Activated naive CD4-positive, alpha-beta T cell (primary cell): ENCODE data around the gene MACROH2A1.
"Not testable (repeated sequence)": the region's sequence is repeated elsewhere in the genome, so short reads cannot be mapped to it uniquely, and the experiment has no call there.

Experiments
- DNase-seq, 4 experiments: peaks; one replicate each; lab custom pipeline; 2025; lab: John Stamatoyannopoulos, UW

MACROH2A1 gene

GRCh38 chr5:135377751-135378680 is 21.0 kb downstream of the MACROH2A1 start:
- no peak for DNase-seq

- DNase-seq, result no peak
These were observed 21.9 kb downstream of the MACROH2A1 start for GRCh38 chr5:135376961-135377624.

- DNase-seq, result no peak
These were observed 23.8 kb downstream of the MACROH2A1 start for GRCh38 chr5:135375040-135375793.

GRCh38 chr5:135373736-135374515 is 25.1 kb downstream of the MACROH2A1 start:
- DNase-seq, result no peak

- DNase-seq, result no peak
These were observed 26.2 kb downstream of the MACROH2A1 start for GRCh38 chr5:135372654-135373381.

GRCh38 chr5:135371622-135372232 is 27.3 kb downstream of the MACROH2A1 start:
- DNase-seq, result no peak

GRCh38 chr5:135369952-135370351 is 29.1 kb downstream of the MACROH2A1 start:
- no peak for DNase-seq

- DNase-seq, result no peak
These were observed 31.5 kb downstream of the MACROH2A1 start for GRCh38 chr5:135367554-135367953.

GRCh38 chr5:135367076-135367475 is 32.0 kb downstream of the MACROH2A1 start:
- DNase-seq, result no peak

GRCh38 chr5:135365281-135365680 is 33.8 kb downstream of the MACROH2A1 start:
- no peak for DNase-seq

GRCh38 chr5:135364421-135365262 is 34.4 kb downstream of the MACROH2A1 start:
- no peak for DNase-seq

GRCh38 chr5:135363342-135363741 is 35.7 kb downstream of the MACROH2A1 start:
- not testable (repeated sequence) for DNase-seq

GRCh38 chr5:135362102-135362501 is 36.9 kb downstream of the MACROH2A1 start:
- no peak for DNase-seq

GRCh38 chr5:135360278-135361274 is 38.5 kb downstream of the MACROH2A1 start:
- DNase-seq, result no peak

- no peak for DNase-seq
These were observed 39.5 kb downstream of the MACROH2A1 start for GRCh38 chr5:135359374-135360165.

- no peak for DNase-seq
These were observed 41.3 kb downstream of the MACROH2A1 start for GRCh38 chr5:135357685-135358084.

- DNase-seq, result no peak
These were observed 42.3 kb downstream of the MACROH2A1 start for GRCh38 chr5:135356522-135357318.
